ENCODE data around the gene DDX51. TPM values are rescaled to one million over a fixed set of nuclear protein-coding genes. Genes with fewer than 3 reads are reported as not detected.
A peak's percentile ranks its signal among the peaks of the same experiment; 100 is the strongest.

Gene DDX51
- total and polyA plus RNA-seq, 2 of the 13 experiments (the other 11 are each of a cell fraction or from before 2014, with no cell fraction given) = 10.1 TPM

DNA sequence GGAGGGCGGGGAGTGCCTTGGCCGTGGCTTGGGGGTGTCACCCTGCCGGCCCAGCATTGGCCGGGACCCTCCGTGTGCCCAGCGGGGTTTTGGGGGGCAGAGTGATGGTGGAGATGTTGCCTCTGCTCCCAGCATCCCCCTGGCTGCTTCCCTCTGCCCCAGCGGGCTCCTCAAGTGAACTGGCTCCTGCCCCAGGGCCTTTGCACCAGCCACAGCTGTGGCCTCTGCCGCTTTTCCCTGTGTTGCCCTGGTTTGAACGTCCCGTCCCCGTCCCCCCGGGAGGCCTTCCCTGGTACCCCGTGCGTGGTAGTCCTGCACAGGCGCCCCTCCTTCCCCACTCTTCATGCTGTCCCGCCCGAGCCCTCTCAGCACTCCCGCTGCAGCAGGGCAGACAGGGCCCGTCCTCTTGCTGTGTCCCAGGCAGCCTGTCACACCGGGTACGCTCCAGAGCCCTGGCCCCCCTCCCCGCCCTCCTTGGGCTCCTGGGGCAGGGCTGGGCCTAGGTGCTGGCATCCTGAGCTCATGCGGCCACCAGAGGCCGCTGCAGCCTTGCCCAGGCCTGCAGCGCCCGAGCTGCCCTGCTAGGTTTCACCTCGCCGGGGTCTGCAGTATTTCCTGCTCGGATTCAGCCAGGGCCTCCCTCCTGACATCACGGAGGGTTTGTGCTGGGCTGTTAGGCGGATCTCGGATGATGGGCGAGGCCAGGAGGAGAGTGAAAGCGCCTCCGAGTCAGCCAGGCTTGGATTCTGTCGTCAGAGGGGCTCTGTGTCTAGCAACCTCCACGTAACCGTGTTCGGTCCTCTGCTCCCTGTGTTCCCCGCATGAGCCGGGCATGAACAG lies 9.6 kb upstream of the DDX51 start (continued):
- TF ChIP-seq XRCC5 (optimal IDR thresholded peaks at IDR 0.05; ENCODE audit: low read length) = peak; percentile 91
- TF ChIP-seq SIN3B (IDR thresholded peaks at IDR 0.05; ENCODE audit: low read length) = no peak
- no peak for TF ChIP-seq NR2F6 (IDR thresholded peaks at IDR 0.05)
- no peak; the same call in 1 of the 2 replicates for TF ChIP-seq NR2F6 (CRISPR knock-in tag; IDR thresholded peaks at IDR 0.05)
- TF ChIP-seq NFIC (IDR thresholded peaks at IDR 0.05; ENCODE audit: low read length) = no peak
- TF ChIP-seq ZNF326 (CRISPR knock-in tag; IDR thresholded peaks at IDR 0.05; ENCODE audit: borderline replicate concordance) = no peak
- TF ChIP-seq, protein P1, sequence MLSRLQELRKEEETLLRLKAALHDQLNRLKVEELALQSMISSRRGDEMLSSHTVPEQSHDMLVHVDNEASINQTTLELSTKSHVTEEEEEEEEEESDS (CRISPR knock-in tag; IDR thresholded peaks at IDR 0.05; ENCODE audit: borderline replicate concordance) = no peak
- peak; percentile 38; the same call in 1 of the 2 replicates for TF ChIP-seq ZBTB33 (CRISPR knock-in tag; IDR thresholded peaks at IDR 0.05)
- TF ChIP-seq SMAD3 (CRISPR knock-in tag; IDR thresholded peaks at IDR 0.05) = peak; percentile 54; the same call in 1 of the 2 replicates
- no peak for TF ChIP-seq SIX1 (CRISPR knock-in tag; IDR thresholded peaks at IDR 0.05; ENCODE audit: borderline replicate concordance)
- no peak for TF ChIP-seq ZNF276 (CRISPR knock-in tag; IDR thresholded peaks at IDR 0.05; ENCODE audit: low read depth)
- no peak for TF ChIP-seq ZBTB3 (CRISPR knock-in tag; IDR thresholded peaks at IDR 0.05; ENCODE audit: borderline replicate concordance, low read depth)
- no peak for TF ChIP-seq ZC3H13 (CRISPR knock-in tag; IDR thresholded peaks at IDR 0.05)
- TF ChIP-seq YY1 (IDR thresholded peaks at IDR 0.05; ENCODE audit: insufficient read depth, insufficient replicate concordance, low read depth, low read length) = no peak
- TF ChIP-seq TAF15 (IDR thresholded peaks at IDR 0.05; ENCODE audit: low read depth, low read length, poor library complexity, severe bottlenecking) = no peak
- no peak for TF ChIP-seq RNF2 (conservative IDR thresholded peaks at IDR 0.05; ENCODE audit: low read depth)
- TF ChIP-seq, protein P2, sequence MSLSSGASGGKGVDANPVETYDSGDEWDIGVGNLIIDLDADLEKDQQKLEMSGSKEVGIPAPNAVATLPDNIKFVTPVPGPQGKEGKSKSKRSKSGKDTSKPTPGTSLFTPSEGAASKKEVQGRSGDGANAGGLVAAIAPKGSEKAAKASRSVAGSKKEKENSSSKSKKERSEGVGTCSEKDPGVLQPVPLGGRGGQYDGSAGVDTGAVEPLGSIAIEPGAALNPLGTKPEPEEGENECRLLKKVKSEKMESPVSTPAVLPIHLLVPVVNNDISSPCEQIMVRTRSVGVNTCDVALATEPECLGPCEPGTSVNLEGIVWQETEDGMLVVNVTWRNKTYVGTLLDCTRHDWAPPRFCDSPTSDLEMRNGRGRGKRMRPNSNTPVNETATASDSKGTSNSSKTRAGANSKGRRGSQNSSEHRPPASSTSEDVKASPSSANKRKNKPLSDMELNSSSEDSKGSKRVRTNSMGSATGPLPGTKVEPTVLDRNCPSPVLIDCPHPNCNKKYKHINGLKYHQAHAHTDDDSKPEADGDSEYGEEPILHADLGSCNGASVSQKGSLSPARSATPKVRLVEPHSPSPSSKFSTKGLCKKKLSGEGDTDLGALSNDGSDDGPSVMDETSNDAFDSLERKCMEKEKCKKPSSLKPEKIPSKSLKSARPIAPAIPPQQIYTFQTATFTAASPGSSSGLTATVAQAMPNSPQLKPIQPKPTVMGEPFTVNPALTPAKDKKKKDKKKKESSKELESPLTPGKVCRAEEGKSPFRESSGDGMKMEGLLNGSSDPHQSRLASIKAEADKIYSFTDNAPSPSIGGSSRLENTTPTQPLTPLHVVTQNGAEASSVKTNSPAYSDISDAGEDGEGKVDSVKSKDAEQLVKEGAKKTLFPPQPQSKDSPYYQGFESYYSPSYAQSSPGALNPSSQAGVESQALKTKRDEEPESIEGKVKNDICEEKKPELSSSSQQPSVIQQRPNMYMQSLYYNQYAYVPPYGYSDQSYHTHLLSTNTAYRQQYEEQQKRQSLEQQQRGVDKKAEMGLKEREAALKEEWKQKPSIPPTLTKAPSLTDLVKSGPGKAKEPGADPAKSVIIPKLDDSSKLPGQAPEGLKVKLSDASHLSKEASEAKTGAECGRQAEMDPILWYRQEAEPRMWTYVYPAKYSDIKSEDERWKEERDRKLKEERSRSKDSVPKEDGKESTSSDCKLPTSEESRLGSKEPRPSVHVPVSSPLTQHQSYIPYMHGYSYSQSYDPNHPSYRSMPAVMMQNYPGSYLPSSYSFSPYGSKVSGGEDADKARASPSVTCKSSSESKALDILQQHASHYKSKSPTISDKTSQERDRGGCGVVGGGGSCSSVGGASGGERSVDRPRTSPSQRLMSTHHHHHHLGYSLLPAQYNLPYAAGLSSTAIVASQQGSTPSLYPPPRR (CRISPR knock-in tag; IDR thresholded peaks at IDR 0.05; ENCODE audit: borderline replicate concordance) = no peak
- no peak for TF ChIP-seq NONO (IDR thresholded peaks at IDR 0.05)
- TF ChIP-seq NONO (CRISPR knock-in tag; conservative IDR thresholded peaks at IDR 0.05) = no peak
- no peak for TF ChIP-seq FOXC1 (CRISPR knock-in tag; IDR thresholded peaks at IDR 0.05; ENCODE audit: borderline replicate concordance)
- peak; percentile 61; the same call in 1 of the 2 replicates for TF ChIP-seq GABPB1 (CRISPR knock-in tag; IDR thresholded peaks at IDR 0.05)
- TF ChIP-seq MIER2 (CRISPR knock-in tag; IDR thresholded peaks at IDR 0.05) = no peak
